BE2C (cell line): ENCODE results near the gene PGGT1B.

Source experiments
- DNase-seq: peaks from one replicate; pipeline ENCODE4 v3.0.0-alpha.2; 2020
- H3K27me3 ChIP-seq: fragments of 250-450 bp; sonication (Bioruptor Pico); 2 replicates; pipeline ENCODE4 v1.5.1; 2020; ENCODE audit warnings: mild to moderate bottlenecking
- H3K36me3 ChIP-seq: fragments of 250-450 bp; sonication (Bioruptor Pico); 2 replicates; pipeline ENCODE4 v1.5.1; 2020; ENCODE audit warnings: mild to moderate bottlenecking
- H3K4me1 ChIP-seq: fragments of 250-450 bp; sonication (Bioruptor Pico); 2 replicates; pipeline ENCODE4 v1.5.1; 2020
- H3K4me3 ChIP-seq: 2 replicates; pipeline ENCODE4 v1.5.1; 2011; ENCODE audit warnings: low read depth, low read length
- H3K9me3 ChIP-seq: fragments of 250-450 bp; sonication (Bioruptor Pico); 2 replicates; pipeline ENCODE4 v1.5.1; 2020
- CTCF ChIP-seq: IDR thresholded peaks from 2 replicates; pipeline ENCODE4 v1.5.1; 2012; ENCODE audit warnings: mild to moderate bottlenecking, low read depth, low read length

Gene PGGT1B

GRCh38 chr5:115170929-115171510 lies 91.7 kb downstream of the PGGT1B start:
- H3K4me3 ChIP-seq: peak overlapping the region; percentile 92
- no peaks in the 10 kb centered on the region; the same call in 1 of the 2 replicates for H3K4me1 ChIP-seq
- H3K36me3 ChIP-seq: no peaks in the 10 kb centered on the region
- DNase-seq: no peak
- no peak for TF ChIP-seq CTCF
- no peaks in the 10 kb centered on the region for H3K9me3 ChIP-seq
- H3K27me3 ChIP-seq: peaks cover 6% of the 10 kb centered on the region

- Histone ChIP-seq H3K9me3 (no peaks in the 10 kb centered on the region), H3K4me1 (no peaks in the 10 kb centered on the region; the same call in 1 of the 2 replicates), H3K27me3 (peaks cover 6% of the 10 kb centered on the region), H3K36me3 (no peaks in the 10 kb centered on the region), H3K4me3 (peak overlapping the region; percentile 92)
- TF ChIP-seq CTCF: no peak
- no peak for DNase-seq
Observed at GRCh38 chr5:115170134-115170928, 92.3 kb downstream of the PGGT1B start.

- Histone ChIP-seq H3K36me3 (no peaks in the 10 kb centered on the region), H3K4me1 (no peaks in the 10 kb centered on the region; the same call in 1 of the 2 replicates), H3K4me3 (peak within 1 kb of the TSS; percentile 92), H3K9me3 (no peaks in the 10 kb centered on the region), H3K27me3 (peaks cover 6% of the 10 kb centered on the region)
- TF ChIP-seq CTCF: peak; percentile 33
- peak; percentile 99 for DNase-seq
Observed at GRCh38 chr5:115169487-115170133, 93.1 kb downstream of the PGGT1B start, which contains the start of gene TRIM36. Gene TRIM36 (minus strand): TSS chr5:115169908. CDS start chr5:115169634, 274 bp downstream.

- no peak for TF ChIP-seq CTCF
- no peaks in the 10 kb centered on the region for H3K9me3 ChIP-seq
- H3K4me1 ChIP-seq: no peaks in the 10 kb centered on the region; the same call in 1 of the 2 replicates
- peak; percentile 26 for DNase-seq
- peak overlapping the region; percentile 92 for H3K4me3 ChIP-seq
- peaks cover 6% of the 10 kb centered on the region for H3K27me3 ChIP-seq
- no peaks in the 10 kb centered on the region for H3K36me3 ChIP-seq
Observed at GRCh38 chr5:115168829-115169486, 93.7 kb downstream of the PGGT1B start.

- DNase-seq: no peak
- Histone ChIP-seq H3K36me3 (no peaks in the 10 kb centered on the region), H3K4me3 (no peak overlapping the region), H3K27me3 (peaks cover 6% of the 10 kb centered on the region), H3K9me3 (no peaks in the 10 kb centered on the region), H3K4me1 (no peaks in the 10 kb centered on the region; the same call in 1 of the 2 replicates)
- TF ChIP-seq CTCF: no peak
Observed at GRCh38 chr5:115166744-115167393, 95.8 kb downstream of the PGGT1B start.
